Caco-2 (cell line): ENCODE measurements around the gene FBXO5. TPM values are rescaled to one million over a fixed set of nuclear protein-coding genes. Genes with fewer than 3 reads are reported as not detected.

Experiments used
- BruUV-seq: library from RNA; stranded (reverse); fragments of 400-500 nt; replicated peaks from 2 replicates; lab custom pipeline; 2021; lab: Mats Ljungman, UMichigan
- CTCF ChIA-PET: fragments of 300-600 bp; sonication (Branson Sonifier 250); formaldehyde crosslinking; loops from one replicate; lab custom pipeline; 2022; ENCODE audit warnings: antibody characterized with exemption; lab: Charles Lee
- POLR2A ChIA-PET: fragments of 300-600 bp; sonication (Branson Sonifier 250); formaldehyde crosslinking; loops from one replicate; lab custom pipeline; 2022; ENCODE audit warnings: antibody characterized with exemption; lab: Charles Lee
- DNase-seq, 2 experiments: peaks; one replicate each; pipeline versions ENCODE4 v3.0.0 to v3.0.0-alpha.2; 2020 to 2022
- H3K27me3 ChIP-seq: replicated peaks from 2 replicates; pipeline ENCODE4 v1.6.0; 2011; ENCODE audit warnings: low read length; ENCODE audit not compliant: control insufficient read depth, insufficient read depth
- H3K36me3 ChIP-seq: 2 replicates; pipeline ENCODE4 v1.5.1; 2011; ENCODE audit warnings: low read length; ENCODE audit not compliant: control insufficient read depth, insufficient read depth
- H3K4me1 ChIP-seq: fragments of 250-450 bp; sonication (Bioruptor Pico); 2 replicates; pipeline ENCODE4 v1.5.1; 2020; ENCODE audit warnings: mild to moderate bottlenecking
- H3K4me3 ChIP-seq: 2 replicates; pipeline ENCODE4 v1.5.1; 2011; ENCODE audit warnings: low read depth, mild to moderate bottlenecking, control low read depth, low read length
- H3K9me3 ChIP-seq: fragments of 250-450 bp; sonication (Bioruptor Pico); 2 replicates; pipeline ENCODE4 v1.5.1; 2020; ENCODE audit warnings: mild to moderate bottlenecking, moderate library complexity
- H3K27ac Mint-ChIP-seq: one replicate; pipeline ENCODE4 v1.8.0; 2022; ENCODE audit warnings: mixed read lengths; ENCODE audit not compliant: unreplicated experiment
- H3K27me3 Mint-ChIP-seq: one replicate; pipeline ENCODE4 v1.8.0; 2022; ENCODE audit warnings: mixed read lengths; ENCODE audit not compliant: insufficient read depth, unreplicated experiment
- H3K36me3 Mint-ChIP-seq: one replicate; pipeline ENCODE4 v1.8.0; 2022; ENCODE audit warnings: mild to moderate bottlenecking, mixed read lengths; ENCODE audit not compliant: insufficient read depth, unreplicated experiment
- H3K4me1 Mint-ChIP-seq: one replicate; pipeline ENCODE4 v1.8.0; 2022; ENCODE audit warnings: low read depth, mixed read lengths; ENCODE audit not compliant: unreplicated experiment
- H3K4me3 Mint-ChIP-seq: one replicate; pipeline ENCODE4 v1.8.0; 2022; ENCODE audit warnings: mild to moderate bottlenecking, moderate library complexity, mixed read lengths; ENCODE audit not compliant: unreplicated experiment
- H3K9me3 Mint-ChIP-seq: one replicate; pipeline ENCODE4 v1.8.0; 2022; ENCODE audit warnings: mixed read lengths; ENCODE audit not compliant: unreplicated experiment
- CTCF ChIP-seq, 2 experiments: fragments of 200-600 bp in 1 of 2; IDR thresholded peaks; 1 replicate in 1 of 2; 2 replicates in 1 of 2; pipeline versions ENCODE4 v1.5.1 to v1.8.0; 2011 to 2022; ENCODE audit warnings: antibody characterized with exemption in 1 of 2, control low read depth in 1 of 2, inconsistent platforms in 1 of 2, low read depth in 1 of 2, low read length in 1 of 2, mild to moderate bottlenecking in 1 of 2, moderate library complexity in 1 of 2; ENCODE audit not compliant: insufficient read depth in 1 of 2, severe bottlenecking in 1 of 2, unreplicated experiment in 1 of 2
- intact Hi-C: fragments of 100-400 bp; cut with micrococcal nuclease; formaldehyde crosslinking; loops from one replicate; pipeline ENCODE4 v1.10.0; 2022; ENCODE audit not compliant: unreplicated experiment
- total RNA-seq: library from RNA; stranded (reverse); gene quantifications from 2 replicates; pipeline ENCODE4 v1.2.3, GENCODE V29; 2022

FBXO5 gene
- total RNA-seq, 1 experiment from 2014 or later: 35.5 TPM

- no peak overlapping the region for H3K4me3 ChIP-seq
- no peak for DNase-seq
- TF ChIP-seq CTCF (IDR thresholded peaks at IDR 0.05; ENCODE audit: insufficient read depth in 1 of 2, low read depth in 1 of 2, low read length in 1 of 2, severe bottlenecking in 1 of 2, unreplicated experiment in 1 of 2): peak; percentile 49 to 58
- H3K4me1 ChIP-seq: no peaks in the 10 kb centered on the region
- peaks cover 7% of the 10 kb centered on the region for H3K4me1 Mint-ChIP-seq
- no peaks in the 10 kb centered on the region for H3K27me3 ChIP-seq
- intact Hi-C loops: loop anchor here (1.0 kb wide), 2 partner anchors 89 to 203 kb away; partner anchors contain the start of gene VIP
- no peak overlapping the region for H3K27ac Mint-ChIP-seq
- BruUV-seq: no TSS peak
- peaks cover 3% of the 10 kb centered on the region for H3K27me3 Mint-ChIP-seq
- no peaks in the 10 kb centered on the region for H3K9me3 ChIP-seq
- H3K4me3 Mint-ChIP-seq: no peak overlapping the region
- H3K9me3 Mint-ChIP-seq: no peaks in the 10 kb centered on the region
- no peaks in the 10 kb centered on the region for H3K36me3 Mint-ChIP-seq
- ChIA-PET CTCF (no interaction called here), POLR2A (no interaction called here)
- no peaks in the 10 kb centered on the region for H3K36me3 ChIP-seq
These were observed 29.9 kb downstream of the FBXO5 start for GRCh38 chr6:152952866-152953509.

- Histone ChIP-seq H3K9me3 (no peaks in the 10 kb centered on the region), H3K4me3 (no peak overlapping the region), H3K27me3 (no peaks in the 10 kb centered on the region), H3K36me3 (no peaks in the 10 kb centered on the region), H3K4me1 (no peaks in the 10 kb centered on the region)
- intact Hi-C loops: no loop called here
- Mint-ChIP-seq H3K4me3 (no peak overlapping the region), H3K4me1 (peaks cover 7% of the 10 kb centered on the region), H3K27ac (no peak overlapping the region), H3K27me3 (peaks cover 7% of the 10 kb centered on the region), H3K9me3 (no peaks in the 10 kb centered on the region), H3K36me3 (no peaks in the 10 kb centered on the region)
- ChIA-PET POLR2A (no interaction called here), CTCF (no interaction called here)
- TF ChIP-seq CTCF (IDR thresholded peaks at IDR 0.05; ENCODE audit: insufficient read depth in 1 of 2, low read depth in 1 of 2, low read length in 1 of 2, severe bottlenecking in 1 of 2, unreplicated experiment in 1 of 2): no peak
- BruUV-seq: no TSS peak
- DNase-seq: no peak
These were observed 30.8 kb downstream of the FBXO5 start for GRCh38 chr6:152952045-152952444.

- no peaks in the 10 kb centered on the region for H3K4me1 Mint-ChIP-seq
- no peak for DNase-seq
- Histone ChIP-seq H3K9me3 (no peaks in the 10 kb centered on the region), H3K27me3 (no peaks in the 10 kb centered on the region), H3K4me3 (no peak overlapping the region), H3K4me1 (no peaks in the 10 kb centered on the region), H3K36me3 (no peaks in the 10 kb centered on the region)
- H3K9me3 Mint-ChIP-seq: no peaks in the 10 kb centered on the region
- CTCF ChIA-PET: no interaction called here
- peaks cover 7% of the 10 kb centered on the region for H3K27me3 Mint-ChIP-seq
- no TSS peak for BruUV-seq
- POLR2A ChIA-PET: no interaction called here
- no peak for TF ChIP-seq CTCF (IDR thresholded peaks at IDR 0.05; ENCODE audit: insufficient read depth in 1 of 2, low read depth in 1 of 2, low read length in 1 of 2, severe bottlenecking in 1 of 2, unreplicated experiment in 1 of 2)
- H3K36me3 Mint-ChIP-seq: no peaks in the 10 kb centered on the region
- H3K4me3 Mint-ChIP-seq: no peak overlapping the region
- intact Hi-C loops: no loop called here
- no peak overlapping the region for H3K27ac Mint-ChIP-seq
These were observed 32.6 kb downstream of the FBXO5 start for GRCh38 chr6:152950240-152950639.
